SU-DHL-6 (cell line): ENCODE results near the gene AQP9.

ENCODE experiments used
- H2AFZ ChIP-seq: fragments of 200-600 bp; sonication (generic); 2 replicates; pipeline ENCODE4 v1.6.1; 2014; ENCODE audit warnings: low read depth, mild to moderate bottlenecking, moderate library complexity, mixed read lengths, antibody characterized with exemption, low read length; ENCODE audit not compliant: severe bottlenecking
- H3F3A ChIP-seq: fragments of 200-600 bp; shearing (Covaris generic); 2 replicates; pipeline ENCODE4 v1.6.0; 2016; ENCODE audit warnings: antibody characterized with exemption, mild to moderate bottlenecking; ENCODE audit not compliant: insufficient read depth
- H3K27ac ChIP-seq: fragments of 200-600 bp; sonication (generic); 2 replicates; pipeline ENCODE4 v1.5.1; 2016; ENCODE audit warnings: low read depth, mild to moderate bottlenecking, low read length, moderate library complexity, mixed read lengths
- H3K27me3 ChIP-seq: fragments of 200-600 bp; sonication (generic), shearing (Covaris generic); 2 replicates; pipeline ENCODE4 v1.6.0; 2014; ENCODE audit warnings: mild to moderate bottlenecking, low read length
- H3K36me3 ChIP-seq: fragments of 200-600 bp; sonication (generic); 2 replicates; pipeline ENCODE4 v1.6.1; 2014; ENCODE audit warnings: mild to moderate bottlenecking, low read length, mixed read lengths
- H3K4me2 ChIP-seq: fragments of 300-600, 200-600 bp; shearing (Covaris generic), sonication (generic); 2 replicates; pipeline ENCODE4 v1.6.0; 2014; ENCODE audit warnings: low read length, low read depth, mild to moderate bottlenecking; ENCODE audit not compliant: poor library complexity, severe bottlenecking
- H3K4me3 ChIP-seq: fragments of 200-600 bp; sonication (generic); 2 replicates; pipeline ENCODE4 v1.5.1; 2014; ENCODE audit warnings: antibody characterized with exemption, low read length, mild to moderate bottlenecking, mixed read lengths; ENCODE audit not compliant: insufficient read depth, poor library complexity, severe bottlenecking
- H3K79me2 ChIP-seq: fragments of 200-600 bp; sonication (generic); 2 replicates; pipeline ENCODE4 v1.6.1; 2014; ENCODE audit warnings: mild to moderate bottlenecking, low read length, moderate library complexity; ENCODE audit not compliant: insufficient read depth
- H3K9ac ChIP-seq: fragments of 200-600 bp; sonication (generic); 2 replicates; pipeline ENCODE4 v1.7.0; 2014; ENCODE audit warnings: mild to moderate bottlenecking, low read length
- H3K9me2 ChIP-seq: fragments of 200-600 bp; sonication (generic); replicated peaks from 2 replicates; pipeline ENCODE4 v1.6.1; 2014; ENCODE audit warnings: low read length; ENCODE audit not compliant: insufficient read depth
- H3K9me3 ChIP-seq: fragments of 200-600 bp; sonication (generic); 2 replicates; pipeline ENCODE4 v1.6.1; 2014; ENCODE audit warnings: low read length, mixed read lengths; ENCODE audit not compliant: insufficient read depth
- H4K20me1 ChIP-seq: fragments of 200-600 bp; sonication (generic); 2 replicates; pipeline ENCODE4 v1.6.1; 2014; ENCODE audit warnings: low read depth, mild to moderate bottlenecking, antibody characterized with exemption, low read length, moderate library complexity, mixed read lengths
- EZH2phosphoT487 ChIP-seq: fragments of 200-600 bp; sonication (generic), shearing (Covaris generic); conservative IDR thresholded peaks from 2 replicates; pipeline ENCODE4 v1.6.1; 2018; ENCODE audit warnings: mild to moderate bottlenecking, antibody characterized with exemption, low read length, moderate library complexity, mixed read lengths
- TF ChIP-seq, protein P1 (sequence below): fragments of 200-600 bp; sonication (generic); IDR thresholded peaks from one replicate; pipeline ENCODE4 v1.5.1; 2017; ENCODE audit warnings: antibody characterized with exemption, mild to moderate bottlenecking, low read length, moderate library complexity; ENCODE audit not compliant: insufficient read depth, poor library complexity, severe bottlenecking

Gene AQP9

DNA sequence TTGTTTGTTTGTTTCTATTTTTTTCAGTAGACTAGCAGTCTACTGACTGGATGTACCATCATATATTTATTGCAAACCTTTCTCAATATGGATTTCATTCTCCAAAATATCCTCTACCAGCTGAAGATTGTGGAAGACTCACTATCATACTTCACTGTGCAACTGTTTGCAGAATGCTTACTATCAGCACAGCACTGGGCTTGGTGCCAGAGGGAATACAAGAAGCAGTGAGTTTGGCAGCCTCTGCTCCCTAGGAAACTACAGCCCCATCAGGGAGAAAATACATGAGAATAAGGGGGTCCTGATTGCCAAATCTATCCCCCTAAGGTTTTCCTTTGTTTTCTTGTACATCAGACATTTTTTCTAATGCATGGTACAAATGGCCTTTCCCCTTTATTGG, 27.5 kb downstream of the AQP9 start:
- TF ChIP-seq EZH2phosphoT487: no peak
- TF ChIP-seq, protein P1, sequence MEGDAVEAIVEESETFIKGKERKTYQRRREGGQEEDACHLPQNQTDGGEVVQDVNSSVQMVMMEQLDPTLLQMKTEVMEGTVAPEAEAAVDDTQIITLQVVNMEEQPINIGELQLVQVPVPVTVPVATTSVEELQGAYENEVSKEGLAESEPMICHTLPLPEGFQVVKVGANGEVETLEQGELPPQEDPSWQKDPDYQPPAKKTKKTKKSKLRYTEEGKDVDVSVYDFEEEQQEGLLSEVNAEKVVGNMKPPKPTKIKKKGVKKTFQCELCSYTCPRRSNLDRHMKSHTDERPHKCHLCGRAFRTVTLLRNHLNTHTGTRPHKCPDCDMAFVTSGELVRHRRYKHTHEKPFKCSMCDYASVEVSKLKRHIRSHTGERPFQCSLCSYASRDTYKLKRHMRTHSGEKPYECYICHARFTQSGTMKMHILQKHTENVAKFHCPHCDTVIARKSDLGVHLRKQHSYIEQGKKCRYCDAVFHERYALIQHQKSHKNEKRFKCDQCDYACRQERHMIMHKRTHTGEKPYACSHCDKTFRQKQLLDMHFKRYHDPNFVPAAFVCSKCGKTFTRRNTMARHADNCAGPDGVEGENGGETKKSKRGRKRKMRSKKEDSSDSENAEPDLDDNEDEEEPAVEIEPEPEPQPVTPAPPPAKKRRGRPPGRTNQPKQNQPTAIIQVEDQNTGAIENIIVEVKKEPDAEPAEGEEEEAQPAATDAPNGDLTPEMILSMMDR: no peak
- H3K4me2 ChIP-seq: no peak overlapping the region
- no peak overlapping the region for H3K9ac ChIP-seq
- no peaks in the 10 kb centered on the region for H3K9me3 ChIP-seq
- H3K9me2 ChIP-seq: no peaks in the 10 kb centered on the region
- no peaks in the 10 kb centered on the region for H3F3A ChIP-seq
- no peaks in the 10 kb centered on the region for H3K79me2 ChIP-seq
- H2AFZ ChIP-seq: no peak overlapping the region
- no peaks in the 10 kb centered on the region for H3K27me3 ChIP-seq
- no peak overlapping the region for H3K4me3 ChIP-seq
- H3K36me3 ChIP-seq: no peaks in the 10 kb centered on the region
- H4K20me1 ChIP-seq: no peaks in the 10 kb centered on the region
- no peak overlapping the region for H3K27ac ChIP-seq

GRCh38 chr15:58167095-58167691, 29.0 kb downstream of the AQP9 start:
- no peak overlapping the region for H3K4me2 ChIP-seq
- no peaks in the 10 kb centered on the region for H4K20me1 ChIP-seq
- TF ChIP-seq EZH2phosphoT487: no peak
- TF ChIP-seq, protein P1: no peak

GRCh38 chr15:58169934-58170333, 31.8 kb downstream of the AQP9 start:
- Histone ChIP-seq H3K9me3 (no peaks in the 10 kb centered on the region), H2AFZ (no peak overlapping the region)
- TF ChIP-seq, protein P1: no peak
- no peak for TF ChIP-seq EZH2phosphoT487

More at GRCh38 chr15:58167095-58167691, 29.0 kb downstream of the AQP9 start:
- Histone ChIP-seq H3K9me2 (no peaks in the 10 kb centered on the region), H2AFZ (no peak overlapping the region), H3F3A (no peaks in the 10 kb centered on the region), H3K36me3 (no peaks in the 10 kb centered on the region), H3K27ac (no peak overlapping the region), H3K9ac (no peak overlapping the region), H3K79me2 (no peaks in the 10 kb centered on the region), H3K27me3 (no peaks in the 10 kb centered on the region), H3K9me3 (no peaks in the 10 kb centered on the region), H3K4me3 (no peak overlapping the region)

More at GRCh38 chr15:58169934-58170333, 31.8 kb downstream of the AQP9 start:
- H4K20me1 ChIP-seq: no peaks in the 10 kb centered on the region
- H3K9me2 ChIP-seq: no peaks in the 10 kb centered on the region
- H3K9ac ChIP-seq: no peak overlapping the region
- H3K27ac ChIP-seq: no peak overlapping the region
- H3F3A ChIP-seq: no peaks in the 10 kb centered on the region
- no peak overlapping the region for H3K4me2 ChIP-seq
- no peaks in the 10 kb centered on the region for H3K79me2 ChIP-seq
- H3K4me3 ChIP-seq: no peak overlapping the region
- no peaks in the 10 kb centered on the region for H3K36me3 ChIP-seq
- no peaks in the 10 kb centered on the region for H3K27me3 ChIP-seq
